Adrenal gland (tissue), 5 donors: ENCODE measurements around the gene KLHL29.

Experiments used
- CTCF ChIP-seq, 6 experiments: fragments of 450-650 bp in 4 of 6; fragments of 200-600 bp in 2 of 6; sonication (generic) in 1 of 6; IDR thresholded peaks; 1 replicate in 5 of 6; 2 replicates in 1 of 6; pipeline versions ENCODE4 v1.5.1 to v1.8.0; 2016 to 2021; ENCODE audit warnings: antibody characterized with exemption in 6 of 6, mild to moderate bottlenecking in 2 of 6, moderate library complexity in 1 of 6
- POLR2A ChIP-seq, 2 donors: fragments of 450-650 bp; IDR thresholded peaks; one replicate each; pipeline ENCODE4 v1.6.1; 2017; ENCODE audit warnings: antibody characterized with exemption in 2 of 2, mild to moderate bottlenecking in 2 of 2, moderate library complexity in 1 of 2
- donor health status: DM: no; HTN: no; CAD: no.

- no peak for TF ChIP-seq CTCF (IDR thresholded peaks at IDR 0.05)
- no peak for TF ChIP-seq POLR2A (IDR thresholded peaks at IDR 0.05)
Observed at GRCh38 chr2:23492337-23492675, 107.3 kb downstream of the KLHL29 start.
